ENCODE results near the gene PRKAR2B. TPM values are rescaled to one million over a fixed set of nuclear protein-coding genes. Genes with fewer than 3 reads are reported as not detected.

The PRKAR2B gene
- total RNA-seq, 4 donors from 2014 or later: 5.0 to 6.9 (median 6.3) TPM

DNA sequence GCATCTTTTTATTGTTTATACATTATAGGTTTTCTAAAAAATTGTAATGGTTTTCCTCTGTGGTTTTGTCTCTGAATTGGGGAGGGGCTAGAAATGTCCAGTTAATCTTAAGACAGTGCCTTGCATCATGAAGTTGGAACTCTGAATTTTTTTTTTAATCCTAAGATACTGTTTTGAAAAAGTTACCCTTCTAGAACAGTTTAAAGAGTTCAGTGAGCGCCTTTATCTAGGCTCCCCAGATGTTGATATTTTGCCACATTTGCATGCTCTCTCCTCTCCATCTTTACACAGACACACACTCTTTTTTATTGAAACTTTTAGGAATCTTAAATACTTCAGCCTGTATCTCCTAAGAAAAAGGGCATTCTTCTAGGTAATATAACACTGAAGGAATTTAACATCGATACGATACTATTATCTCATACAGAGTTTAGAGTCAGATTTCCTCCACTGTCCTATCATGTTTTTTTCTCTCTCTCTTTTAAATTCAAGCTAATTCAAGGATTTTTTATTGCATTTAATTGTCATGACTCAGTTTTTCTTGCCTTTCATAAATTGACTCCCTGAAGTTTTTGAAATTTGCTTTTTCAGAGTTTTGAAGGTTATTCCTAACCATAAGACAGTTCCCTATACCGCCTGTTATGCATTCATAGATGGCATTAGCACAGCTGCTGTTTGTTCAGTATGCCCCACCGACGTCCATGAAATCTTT is 31.5 kb downstream of the PRKAR2B start:
- DNase-seq (ENCODE audit: low spot score in 2 of 2): no peak
- 85 to 87% methylated on average over 6 of the region's 6 CpGs for WGBS, 2 donors
- no peak overlapping the region for H3K4me3 ChIP-seq (ENCODE audit: low read depth, poor library complexity, severe bottlenecking)
- intact Hi-C loops (cut with DNase I; ENCODE audit: low total_unique reads): no loop called here
- TF ChIP-seq CTCF (IDR thresholded peaks at IDR 0.05) (no peak), POLR2A (IDR thresholded peaks at IDR 0.05) (no peak)

GRCh38 chr7:107076781-107077698 is 32.5 kb downstream of the PRKAR2B start:
- no peak for DNase-seq (ENCODE audit: low spot score in 2 of 2)
- TF ChIP-seq POLR2A (IDR thresholded peaks at IDR 0.05) (no peak), CTCF (IDR thresholded peaks at IDR 0.05) (no peak)
- H3K4me3 ChIP-seq (ENCODE audit: low read depth, poor library complexity, severe bottlenecking): no peak overlapping the region
- WGBS, 2 donors: 80 to 81% methylated on average over 8 of the region's 8 CpGs
- intact Hi-C loops (cut with DNase I; ENCODE audit: low total_unique reads): no loop called here

DNA sequence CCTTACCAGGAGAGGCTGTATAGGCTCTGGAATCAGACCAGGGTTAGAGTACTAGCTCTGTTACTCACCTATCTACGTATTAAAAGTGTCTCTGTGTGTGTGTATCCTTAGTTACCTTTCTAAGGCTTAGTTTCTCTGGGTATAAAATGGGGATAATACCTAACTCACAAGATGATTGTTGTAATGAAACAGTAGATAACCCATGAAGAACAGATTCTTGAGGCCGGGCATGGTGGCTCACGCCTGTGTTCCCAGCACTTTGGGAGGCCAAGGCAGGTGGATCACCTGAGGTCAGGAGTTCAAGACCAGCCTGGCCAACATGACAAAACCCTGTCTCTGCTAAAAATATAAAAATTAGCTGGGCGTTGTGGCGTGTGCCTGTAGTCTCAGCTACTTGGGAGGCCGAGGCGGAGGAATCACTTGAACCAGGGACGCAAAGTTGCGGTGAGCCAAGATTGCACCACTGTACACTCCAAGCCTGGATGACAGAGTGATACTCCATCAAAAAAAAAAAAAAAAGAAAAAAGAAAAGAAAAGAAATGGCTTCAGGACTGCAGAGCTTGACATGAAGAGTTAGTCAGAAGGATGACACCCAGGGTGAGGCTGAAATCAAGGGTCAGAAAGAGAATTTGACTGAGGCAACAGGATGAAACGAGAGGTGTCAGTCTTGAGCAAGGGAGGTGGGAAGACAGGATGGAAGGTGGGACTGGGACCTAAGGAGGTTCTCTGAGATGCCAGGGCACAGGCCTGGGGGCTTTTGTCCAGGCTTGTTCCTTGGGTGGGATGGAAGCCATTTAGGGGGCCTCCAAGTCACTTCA is 33.4 kb downstream of the PRKAR2B start:
- intact Hi-C loops (cut with DNase I; ENCODE audit: low total_unique reads): no loop called here
- H3K4me3 ChIP-seq (ENCODE audit: low read depth, poor library complexity, severe bottlenecking): no peak overlapping the region
- DNase-seq (ENCODE audit: low spot score in 2 of 2): no peak
- 89 to 91% methylated on average over 10 of the region's 10 CpGs for WGBS, 2 donors
- no peak for TF ChIP-seq POLR2A (IDR thresholded peaks at IDR 0.05)
- no peak for TF ChIP-seq CTCF (IDR thresholded peaks at IDR 0.05)

DNA sequence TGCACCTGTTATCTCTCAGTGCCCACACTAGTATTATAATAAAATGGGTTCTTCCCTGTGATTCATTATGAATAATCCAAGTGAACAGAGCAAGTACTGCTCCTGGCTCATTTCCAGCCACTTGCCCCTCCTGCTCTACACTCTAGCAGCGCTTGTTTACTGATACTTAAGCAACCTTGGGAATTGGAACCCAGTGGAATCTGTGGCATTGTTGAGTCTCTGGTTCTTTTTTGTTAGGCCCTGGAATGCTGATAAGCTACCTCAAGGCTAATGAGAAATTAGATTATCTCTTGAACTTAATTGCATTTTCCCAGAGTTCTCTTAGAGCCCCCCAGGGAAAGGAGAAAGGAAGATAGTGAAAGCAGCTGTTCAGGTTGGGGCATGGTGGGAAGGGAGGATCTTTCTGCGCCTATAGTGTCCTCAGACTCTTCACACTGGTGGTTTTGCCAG is 34.0 kb downstream of the PRKAR2B start:
- H3K4me3 ChIP-seq (ENCODE audit: low read depth, poor library complexity, severe bottlenecking): no peak overlapping the region
- no peak for TF ChIP-seq CTCF (IDR thresholded peaks at IDR 0.05)
- no peak for TF ChIP-seq POLR2A (IDR thresholded peaks at IDR 0.05)

DNA sequence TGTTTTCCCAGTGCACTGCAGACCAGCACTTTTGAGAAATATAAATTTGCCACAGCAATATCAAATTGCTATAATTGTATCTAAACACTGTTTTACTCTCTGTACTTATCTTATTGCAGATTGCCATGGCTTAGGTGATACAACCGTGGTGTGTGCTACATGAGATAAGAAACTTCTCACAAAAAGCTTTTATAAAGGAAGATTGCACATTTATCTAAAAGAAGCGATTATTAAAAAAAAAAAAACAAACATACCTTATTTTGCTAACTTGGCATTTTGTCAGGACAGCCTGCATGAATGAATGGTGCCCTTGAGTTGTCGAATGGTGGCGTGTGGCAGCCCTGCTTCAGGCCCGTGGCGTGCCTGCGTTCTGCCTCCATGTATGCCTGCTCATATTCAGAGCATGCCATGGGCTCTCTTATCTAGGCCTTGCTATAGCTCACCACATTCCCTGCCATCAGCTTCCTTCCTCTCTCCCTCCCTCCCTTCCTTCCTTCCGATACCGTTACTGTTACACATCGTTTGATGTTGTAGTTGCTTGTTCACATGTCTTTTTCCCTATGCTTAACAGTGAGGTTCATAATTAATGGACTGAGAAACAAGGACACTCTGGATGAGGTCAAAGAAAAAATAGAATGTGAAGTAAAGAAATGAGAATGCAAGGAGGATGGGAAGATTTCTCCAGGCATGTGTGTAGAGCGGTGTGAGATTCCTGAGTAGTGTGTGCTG is 34.9 kb downstream of the PRKAR2B start:
- DNase-seq (ENCODE audit: low spot score in 2 of 2): no peak
- no peak overlapping the region for H3K4me3 ChIP-seq (ENCODE audit: low read depth, poor library complexity, severe bottlenecking)
- no peak for TF ChIP-seq POLR2A (IDR thresholded peaks at IDR 0.05)
- no peak for TF ChIP-seq CTCF (IDR thresholded peaks at IDR 0.05)
- 81 to 86% methylated on average over 11 of the region's 11 CpGs for WGBS, 2 donors
- intact Hi-C loops (cut with DNase I; ENCODE audit: low total_unique reads): no loop called here

More for the DNA sequence above, 34.0 kb downstream of the PRKAR2B start:
- no peak for DNase-seq (ENCODE audit: low spot score in 2 of 2)
- intact Hi-C loops (cut with DNase I; ENCODE audit: low total_unique reads): no loop called here
- WGBS, 2 donors: 54 to 75% methylated on average over 2 of the region's 2 CpGs

Measured in lower leg skin (tissue), 4 donors.